Lower leg skin (tissue), 3 donors: ENCODE measurements around the gene EIF3F.

Experiments
- CTCF ChIP-seq, 3 donors: fragments of 450-650 bp; IDR thresholded peaks; one replicate each; pipeline ENCODE4 v1.5.1; 2016; ENCODE audit warnings: antibody characterized with exemption in 3 of 3, mild to moderate bottlenecking in 3 of 3, moderate library complexity in 2 of 3
- POLR2A ChIP-seq, 2 donors: fragments of 450-650 bp; IDR thresholded peaks; one replicate each; pipeline ENCODE4 v1.6.1; 2016 to 2017; ENCODE audit warnings: antibody characterized with exemption in 2 of 2, mild to moderate bottlenecking in 1 of 2, moderate library complexity in 1 of 2

GRCh38 chr11:8034604-8035190 is 47.6 kb downstream of the EIF3F start:
- TF ChIP-seq CTCF (IDR thresholded peaks at IDR 0.05) (no peak), POLR2A (IDR thresholded peaks at IDR 0.05) (no peak)
